LNCAP (cell line): Measurements from ENCODE around the gene POMGNT1.

Experiments
- CTCF ChIP-seq: fragments of 450-650 bp; IDR thresholded peaks from 2 replicates; pipeline ENCODE4 v1.5.1; 2017; ENCODE audit warnings: mild to moderate bottlenecking

POMGNT1 gene

GRCh38 chr1:46211051-46211450, 12.8 kb upstream of the POMGNT1 start:
- no peak for TF ChIP-seq CTCF

DNA sequence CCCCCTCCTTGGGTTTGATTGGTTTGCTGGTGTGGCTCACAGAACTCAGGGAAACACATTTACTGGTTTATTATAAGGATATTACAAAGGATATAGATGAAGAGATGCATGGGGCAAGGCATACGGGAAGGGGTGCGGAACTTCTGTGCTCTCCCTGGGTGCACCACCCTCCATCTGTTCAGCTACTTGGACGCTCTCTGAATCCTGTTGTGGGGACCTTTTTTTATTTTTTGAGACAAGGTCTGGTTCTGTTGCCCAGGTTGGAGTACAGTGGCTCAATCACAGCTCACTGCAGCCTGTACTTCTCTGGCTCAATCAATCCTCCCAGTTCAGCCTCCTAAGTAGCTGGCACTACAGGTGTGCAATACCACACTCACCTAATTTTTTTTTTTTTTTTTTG, 12.3 kb upstream of the POMGNT1 start:
- TF ChIP-seq CTCF: no peak

- TF ChIP-seq CTCF: no peak
Observed at GRCh38 chr1:46206399-46206798, 8.2 kb upstream of the POMGNT1 start.

DNA sequence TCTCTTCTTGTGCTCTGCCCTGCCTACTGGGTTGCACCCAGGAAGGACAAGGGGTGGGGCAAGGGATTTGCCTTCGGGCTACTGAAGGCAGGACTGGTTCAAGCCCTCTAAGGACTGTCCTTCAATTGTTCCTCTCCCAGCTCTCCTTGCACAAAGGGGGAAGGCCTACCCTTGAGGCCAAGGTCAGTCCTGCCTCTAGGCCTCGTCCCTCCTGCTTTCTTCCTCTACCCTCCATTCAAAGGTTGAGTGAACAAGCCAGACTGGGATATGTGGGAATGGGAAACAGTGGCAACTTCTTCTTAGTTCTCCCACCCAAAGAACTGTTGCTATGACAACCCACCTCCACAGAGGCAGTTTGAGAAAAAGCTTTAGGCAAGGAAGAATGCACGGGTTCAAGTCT, 7.6 kb upstream of the POMGNT1 start:
- no peak for TF ChIP-seq CTCF

- no peak for TF ChIP-seq CTCF
Observed at GRCh38 chr1:46205141-46205540, 6.9 kb upstream of the POMGNT1 start.

DNA sequence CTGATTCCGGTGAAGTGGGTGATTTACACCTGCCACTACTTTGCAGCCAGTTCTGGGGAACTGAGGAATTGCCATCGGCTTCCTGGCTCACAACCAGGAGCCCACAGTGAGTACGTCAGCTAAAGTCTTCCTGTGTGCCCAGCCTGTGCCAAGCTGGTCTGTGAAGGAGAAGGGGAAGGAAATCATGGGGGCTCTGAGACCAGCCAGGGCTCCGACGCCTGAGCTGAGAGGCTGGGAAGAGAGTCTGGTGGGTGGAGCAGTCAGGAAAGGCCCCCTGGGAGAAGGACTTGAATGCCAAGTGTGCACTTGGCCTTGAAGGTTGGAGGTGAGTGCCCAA, 6.1 kb upstream of the POMGNT1 start:
- TF ChIP-seq CTCF: no peak

- TF ChIP-seq CTCF: no peak
Observed at GRCh38 chr1:46203738-46204405, 5.6 kb upstream of the POMGNT1 start.

- no peak for TF ChIP-seq CTCF
Observed at GRCh38 chr1:46199233-46199749, 1.1 kb upstream of the POMGNT1 start.
